ENCODE results near the gene LY86. TPM values are rescaled to one million over a fixed set of nuclear protein-coding genes. Genes with fewer than 3 reads are reported as not detected.

Gene LY86
- total and polyA plus RNA-seq, 4 donors, result 5.2 to 12.4 (median 9.6) TPM

DNA sequence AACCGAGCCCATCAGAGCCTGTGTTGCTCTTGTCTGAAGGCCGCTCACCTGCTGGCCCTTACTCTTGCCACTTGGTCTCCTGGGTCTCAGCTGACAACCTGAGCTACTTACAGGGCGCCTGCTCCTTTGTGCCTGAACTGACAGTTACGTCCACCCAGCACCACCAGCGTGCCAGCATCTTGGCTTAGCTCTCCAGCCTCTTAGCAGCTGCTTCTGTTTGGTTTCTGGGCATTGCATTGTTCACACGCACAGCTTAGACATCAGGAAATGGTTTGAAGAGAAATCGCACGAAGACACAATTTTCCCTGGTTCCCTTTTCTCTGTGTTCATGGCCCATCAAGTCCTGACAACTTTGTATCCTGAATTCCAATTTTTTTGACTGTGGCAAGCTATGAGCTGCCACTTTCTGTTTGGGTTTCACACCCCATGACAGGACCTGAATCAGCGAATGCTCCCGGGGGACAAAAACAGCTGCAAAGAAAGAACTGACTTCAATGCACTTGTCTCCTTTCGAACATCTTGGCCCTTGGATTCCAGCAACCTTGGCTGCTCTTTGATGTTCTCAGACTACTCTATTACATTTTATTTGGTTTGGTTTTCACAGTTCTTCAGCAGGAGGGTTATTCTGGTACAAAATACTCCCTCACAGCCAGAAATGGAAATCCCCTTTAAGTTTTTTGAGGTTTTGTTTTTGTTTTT is 45.2 kb upstream of the LY86 start:
- no peaks in the 10 kb centered on the region for H3K36me3 ChIP-seq (ENCODE audit: control insufficient read depth in 4 of 4, insufficient read depth in 4 of 4, low read length in 4 of 4)
- H3K4me3 ChIP-seq, result no peak overlapping the region
- peaks cover 0 to 12% (median 3%) of the 10 kb centered on the region in 3 donors for H3K27me3 ChIP-seq (ENCODE audit: control insufficient read depth in 3 of 3, insufficient read depth in 3 of 3, low read length in 2 of 3)
- DNase-seq (no peak), ATAC-seq (ENCODE audit: insufficient read depth, low FRiP score) (no peak)
- 76 to 78% methylated on average over 11 of the region's 11 CpGs for WGBS, 2 donors
- TF ChIP-seq, protein P1, sequence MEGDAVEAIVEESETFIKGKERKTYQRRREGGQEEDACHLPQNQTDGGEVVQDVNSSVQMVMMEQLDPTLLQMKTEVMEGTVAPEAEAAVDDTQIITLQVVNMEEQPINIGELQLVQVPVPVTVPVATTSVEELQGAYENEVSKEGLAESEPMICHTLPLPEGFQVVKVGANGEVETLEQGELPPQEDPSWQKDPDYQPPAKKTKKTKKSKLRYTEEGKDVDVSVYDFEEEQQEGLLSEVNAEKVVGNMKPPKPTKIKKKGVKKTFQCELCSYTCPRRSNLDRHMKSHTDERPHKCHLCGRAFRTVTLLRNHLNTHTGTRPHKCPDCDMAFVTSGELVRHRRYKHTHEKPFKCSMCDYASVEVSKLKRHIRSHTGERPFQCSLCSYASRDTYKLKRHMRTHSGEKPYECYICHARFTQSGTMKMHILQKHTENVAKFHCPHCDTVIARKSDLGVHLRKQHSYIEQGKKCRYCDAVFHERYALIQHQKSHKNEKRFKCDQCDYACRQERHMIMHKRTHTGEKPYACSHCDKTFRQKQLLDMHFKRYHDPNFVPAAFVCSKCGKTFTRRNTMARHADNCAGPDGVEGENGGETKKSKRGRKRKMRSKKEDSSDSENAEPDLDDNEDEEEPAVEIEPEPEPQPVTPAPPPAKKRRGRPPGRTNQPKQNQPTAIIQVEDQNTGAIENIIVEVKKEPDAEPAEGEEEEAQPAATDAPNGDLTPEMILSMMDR (IDR thresholded peaks at IDR 0.05; ENCODE audit: control extremely low read depth, extremely low read depth), result no peak
- peaks cover 0 to 12% (median 0%) of the 10 kb centered on the region in 5 donors for H3K4me1 ChIP-seq (ENCODE audit: control insufficient read depth in 5 of 5, insufficient read depth in 5 of 5, low read length in 5 of 5)
- H3K9ac ChIP-seq (ENCODE audit: insufficient read depth in 1 of 2, low read length in 2 of 2), result no peak overlapping the region
- peaks cover 0 to 2% (median 0%) of the 10 kb centered on the region in 4 donors for H3K9me3 ChIP-seq (ENCODE audit: control insufficient read depth in 4 of 4, insufficient read depth in 3 of 4, low read length in 3 of 4)
- no peak overlapping the region for H3K27ac ChIP-seq (ENCODE audit: low read depth in 1 of 2, low read length in 1 of 2)

DNA sequence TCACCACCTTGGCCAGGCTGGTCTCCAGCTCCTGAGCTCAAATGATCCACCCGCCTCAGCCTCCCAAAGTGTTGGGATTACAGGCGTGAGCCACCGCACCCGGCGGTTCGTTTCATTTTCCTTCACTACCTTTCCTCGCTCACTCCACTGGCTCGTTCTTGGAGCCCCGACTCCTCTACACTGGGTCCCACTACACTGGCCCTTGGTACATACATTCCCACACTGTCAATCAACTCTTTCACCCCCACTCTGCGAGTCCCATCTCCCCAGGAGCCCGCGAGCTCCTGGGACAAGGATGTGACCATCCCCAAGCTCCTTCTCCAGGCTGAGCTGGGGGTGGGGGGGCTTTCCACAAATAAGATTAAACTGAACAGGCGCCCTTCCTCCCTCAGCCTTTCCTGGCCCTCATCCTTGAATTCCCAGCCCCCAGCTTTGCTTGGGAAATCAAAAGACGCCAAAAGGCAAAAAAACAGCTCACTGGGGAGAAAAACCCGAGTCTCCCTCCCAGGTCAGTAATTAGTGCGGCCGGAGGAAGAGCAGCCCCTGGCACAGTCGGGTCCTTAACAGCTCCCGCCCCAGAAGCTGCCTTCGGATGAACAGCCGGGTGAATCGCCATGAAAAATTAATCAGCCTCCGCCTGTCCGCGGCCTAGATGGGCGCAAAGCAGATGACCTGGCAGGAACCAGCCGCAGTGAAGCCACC is 42.8 kb upstream of the LY86 start:
- ATAC-seq (ENCODE audit: insufficient read depth, low FRiP score), result no peak
- no peak overlapping the region for H3K4me3 ChIP-seq
- no peaks in the 10 kb centered on the region for H3K36me3 ChIP-seq (ENCODE audit: control insufficient read depth in 4 of 4, insufficient read depth in 4 of 4, low read length in 4 of 4)
- peaks cover 0 to 2% (median 0%) of the 10 kb centered on the region in 4 donors for H3K9me3 ChIP-seq (ENCODE audit: control insufficient read depth in 4 of 4, insufficient read depth in 3 of 4, low read length in 3 of 4)
- peak in 1 of 3 donors; percentile 8 for DNase-seq
- H3K4me1 ChIP-seq (ENCODE audit: control insufficient read depth in 5 of 5, insufficient read depth in 5 of 5, low read length in 5 of 5), result peaks cover 0 to 12% (median 0%) of the 10 kb centered on the region in 5 donors
- no peak overlapping the region for H3K27ac ChIP-seq (ENCODE audit: low read depth in 1 of 2, low read length in 1 of 2)
- TF ChIP-seq, protein P1 (IDR thresholded peaks at IDR 0.05; ENCODE audit: control extremely low read depth, extremely low read depth), result no peak
- H3K9ac ChIP-seq (ENCODE audit: insufficient read depth in 1 of 2, low read length in 2 of 2), result no peak overlapping the region
- peaks cover 0 to 12% (median 0%) of the 10 kb centered on the region in 3 donors for H3K27me3 ChIP-seq (ENCODE audit: control insufficient read depth in 3 of 3, insufficient read depth in 3 of 3, low read length in 2 of 3)
- 42 to 46% methylated on average over 27 of the region's 27 CpGs for WGBS, 2 donors

DNA sequence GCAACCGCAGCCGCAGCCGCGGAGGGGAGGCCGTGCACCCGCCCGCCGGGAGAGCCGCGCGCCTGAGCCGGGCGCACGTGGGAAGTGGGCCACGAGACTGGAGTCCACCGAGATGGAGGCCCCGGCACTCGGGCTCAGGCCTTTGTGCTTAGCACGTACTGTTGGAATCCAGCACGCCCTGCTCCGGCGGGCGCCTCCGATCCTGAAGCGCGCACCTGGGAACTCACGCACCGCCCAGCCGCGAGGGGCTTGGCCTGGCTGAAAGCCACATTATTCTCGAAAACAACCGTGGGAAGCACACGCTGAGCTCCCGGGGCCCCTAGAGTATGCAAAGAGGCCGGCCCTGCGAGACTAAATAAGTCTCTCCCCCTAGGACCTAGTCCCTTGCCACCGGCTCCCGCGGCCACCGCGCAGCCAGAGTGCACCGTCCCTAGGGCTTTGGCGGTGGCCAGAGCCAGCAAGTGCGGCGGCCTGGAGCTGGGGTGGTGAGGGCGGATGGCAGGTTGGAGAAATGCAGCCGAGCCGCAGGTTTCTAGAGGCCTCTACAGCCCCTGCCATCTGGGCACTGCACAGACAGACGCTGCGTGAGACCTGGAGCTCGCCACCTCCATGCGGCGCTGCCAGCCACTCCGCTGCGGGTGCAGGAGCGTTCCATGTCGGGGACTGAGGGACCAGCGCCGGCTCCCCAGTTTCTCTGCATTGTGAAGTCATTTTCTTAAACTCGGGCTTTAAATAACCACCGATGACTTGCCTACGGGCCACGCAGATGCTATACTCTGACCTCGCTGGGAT is 42.0 kb upstream of the LY86 start:
- H3K36me3 ChIP-seq (ENCODE audit: control insufficient read depth in 4 of 4, insufficient read depth in 4 of 4, low read length in 4 of 4), result no peaks in the 10 kb centered on the region
- peaks cover 0 to 12% (median 0%) of the 10 kb centered on the region in 5 donors for H3K4me1 ChIP-seq (ENCODE audit: control insufficient read depth in 5 of 5, insufficient read depth in 5 of 5, low read length in 5 of 5)
- no peak overlapping the region for H3K27ac ChIP-seq (ENCODE audit: low read depth in 1 of 2, low read length in 1 of 2)
- H3K27me3 ChIP-seq (ENCODE audit: control insufficient read depth in 3 of 3, insufficient read depth in 3 of 3, low read length in 2 of 3), result peaks cover 0 to 12% (median 0%) of the 10 kb centered on the region in 3 donors
- peak; percentile 33 to 51 (median 49) for DNase-seq
- WGBS, 2 donors, result 1 to 2% methylated on average over 53 to 64 of the region's 64 CpGs
- ATAC-seq (ENCODE audit: insufficient read depth, low FRiP score), result peak; percentile 64
- peaks cover 0 to 2% (median 0%) of the 10 kb centered on the region in 4 donors for H3K9me3 ChIP-seq (ENCODE audit: control insufficient read depth in 4 of 4, insufficient read depth in 3 of 4, low read length in 3 of 4)
- TF ChIP-seq, protein P1 (IDR thresholded peaks at IDR 0.05; ENCODE audit: control extremely low read depth, extremely low read depth), result no peak
- peak overlapping the region in 1 of 2 donors; percentile 40 for H3K9ac ChIP-seq (ENCODE audit: insufficient read depth in 1 of 2, low read length in 2 of 2)
- H3K4me3 ChIP-seq, result no peak overlapping the region

Measured in lung (tissue), 12 donors.